HG03354 (cell line): ENCODE measurements around the gene CHST9.

Source experiments
- ATAC-seq: cut with Tn5 transposase; IDR thresholded peaks from one replicate; pipeline ENCODE4 v1.9.1; 2021; ENCODE audit warnings: mild to moderate bottlenecking; ENCODE audit not compliant: unreplicated experiment, poor library complexity, severe bottlenecking

The CHST9 gene

DNA sequence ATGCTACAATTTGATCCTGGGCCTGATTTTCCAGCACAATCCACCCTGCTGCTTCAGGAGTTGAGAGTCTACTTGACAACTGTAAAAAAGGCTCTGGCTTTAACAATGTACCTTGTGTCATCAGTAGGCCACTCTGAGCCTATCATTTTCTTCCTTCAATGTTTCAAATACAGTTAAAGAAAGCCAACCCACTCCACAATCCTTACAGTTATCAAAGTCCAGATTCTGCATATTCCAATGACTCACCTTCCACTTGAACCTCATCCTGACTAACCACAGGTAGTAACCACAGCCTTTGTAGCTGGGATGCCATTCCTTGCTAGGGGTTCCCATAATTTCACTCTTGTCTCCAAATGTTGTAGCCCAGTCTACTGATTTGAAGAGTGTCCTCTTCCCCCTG, 284.1 kb downstream of the CHST9 start:
- ATAC-seq: no peak

DNA sequence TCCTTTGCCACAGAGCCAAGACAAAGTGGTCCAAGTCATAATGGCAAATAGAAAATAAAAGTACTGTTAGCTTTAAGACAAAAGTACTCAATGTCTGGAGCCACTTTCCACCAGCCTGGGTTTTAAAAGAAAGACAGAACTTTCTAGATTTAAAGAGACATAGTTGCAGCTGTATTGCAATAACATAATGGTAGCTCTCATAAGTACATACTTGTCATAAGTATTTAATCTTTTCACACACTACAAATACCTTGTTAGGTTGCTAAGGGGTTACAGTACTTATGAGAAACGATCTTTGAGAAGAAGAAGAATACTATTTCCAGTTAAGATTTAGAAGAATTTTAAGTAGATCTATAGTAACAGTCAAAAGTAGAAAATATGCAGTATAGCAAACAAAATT, 290.7 kb downstream of the CHST9 start:
- ATAC-seq: no peak

DNA sequence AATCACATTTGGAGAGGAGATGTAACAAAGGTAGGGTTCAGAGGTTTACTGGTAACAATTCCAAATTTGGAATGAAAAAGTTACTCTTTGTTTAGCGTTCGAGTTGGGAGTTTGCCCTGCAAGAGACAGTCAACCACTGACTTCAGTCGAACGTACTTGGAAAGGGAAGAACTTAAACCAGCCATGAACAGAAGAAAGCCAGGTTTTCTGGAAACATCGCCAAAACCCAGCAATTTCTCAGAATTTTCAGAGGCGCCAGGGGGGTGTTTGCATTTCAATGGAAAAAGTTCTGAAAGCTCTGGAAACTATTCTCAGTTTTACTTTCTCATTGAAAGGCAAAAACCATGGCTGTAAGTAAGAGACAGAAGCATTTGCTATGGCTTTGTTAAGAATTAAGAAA, 291.1 kb downstream of the CHST9 start:
- no peak for ATAC-seq

DNA sequence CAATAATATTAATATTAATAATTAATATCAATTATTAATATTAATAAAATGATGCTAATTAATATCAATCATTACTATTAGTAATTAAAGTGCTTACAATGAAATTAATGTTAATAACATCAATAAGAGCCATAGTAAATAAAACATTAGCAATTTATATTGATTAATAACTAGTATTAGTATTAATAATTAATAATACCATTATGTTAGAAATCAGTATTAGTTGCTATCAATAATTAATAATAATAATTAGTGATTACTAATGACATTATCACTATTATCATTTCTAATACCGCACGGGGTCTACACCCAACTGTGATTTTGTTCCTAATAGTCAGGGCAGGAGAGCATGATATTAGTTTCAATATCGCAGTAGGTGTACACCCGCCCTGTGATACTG, 296.8 kb downstream of the CHST9 start:
- no peak for ATAC-seq

DNA sequence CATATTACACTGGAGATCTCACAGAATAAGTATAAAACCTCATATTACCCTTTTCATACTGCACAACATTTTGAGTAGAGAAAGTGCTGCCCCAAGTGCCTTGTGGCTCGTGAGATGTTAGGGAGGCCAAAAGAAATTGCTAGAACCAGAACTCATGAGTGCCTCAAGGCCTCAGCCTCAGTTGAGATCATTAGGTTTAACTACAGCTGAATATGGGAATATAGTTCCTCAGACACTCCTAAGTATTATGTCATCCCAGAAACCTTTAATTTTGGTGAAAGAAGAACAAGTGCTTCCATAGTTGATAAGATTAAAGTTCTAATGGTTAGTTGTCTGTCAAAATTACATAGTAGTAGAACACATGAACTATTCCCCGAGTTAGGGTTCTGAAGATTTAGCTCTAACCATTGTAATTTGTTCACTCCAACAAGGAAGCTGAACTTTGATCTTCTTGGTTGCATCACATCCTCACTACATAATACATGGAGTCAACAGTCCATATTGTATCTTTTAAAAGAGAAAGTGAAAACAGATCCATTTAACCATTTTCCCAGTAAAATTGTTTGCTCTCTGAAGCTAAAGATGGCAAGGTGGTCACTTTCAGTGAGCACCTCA, 310.0 kb downstream of the CHST9 start:
- no peak for ATAC-seq

DNA sequence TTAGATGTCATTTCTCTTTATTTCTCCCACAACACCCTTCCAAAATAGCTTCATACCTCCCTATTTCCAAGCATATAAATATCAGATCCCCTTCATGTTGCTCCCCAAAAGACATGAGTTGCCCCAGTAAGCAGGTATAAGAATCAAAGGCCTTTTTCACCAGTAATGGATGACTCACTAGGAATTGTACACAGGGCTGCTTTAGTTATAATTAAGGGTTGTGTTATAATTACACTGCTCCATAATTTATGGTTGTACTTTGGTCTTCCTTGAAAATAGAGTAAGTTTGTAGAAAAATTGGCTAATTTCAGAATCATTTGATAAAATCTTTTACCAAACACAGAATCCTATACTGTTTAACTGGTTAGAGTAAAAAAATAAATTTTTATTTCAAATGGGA, 310.8 kb downstream of the CHST9 start:
- ATAC-seq: no peak

DNA sequence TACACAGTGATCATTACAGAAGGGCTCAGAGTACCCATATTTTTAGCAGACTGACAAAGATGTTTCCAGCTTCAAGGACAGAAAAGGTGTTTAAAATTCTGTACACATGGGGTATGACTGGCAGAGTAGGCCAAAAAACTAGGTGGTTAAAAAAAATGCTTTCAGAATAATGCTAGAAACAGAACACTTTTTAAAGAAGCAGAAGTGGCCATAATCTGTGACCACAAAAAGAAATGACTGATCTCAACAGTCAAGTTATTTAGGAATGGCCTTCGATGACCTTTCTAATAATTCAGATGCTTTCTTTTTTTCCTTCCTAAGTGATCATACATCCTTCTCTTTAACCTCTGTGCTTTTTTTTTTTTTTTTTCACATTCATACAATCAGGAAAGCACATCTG, 315.5 kb downstream of the CHST9 start:
- no peak for ATAC-seq

DNA sequence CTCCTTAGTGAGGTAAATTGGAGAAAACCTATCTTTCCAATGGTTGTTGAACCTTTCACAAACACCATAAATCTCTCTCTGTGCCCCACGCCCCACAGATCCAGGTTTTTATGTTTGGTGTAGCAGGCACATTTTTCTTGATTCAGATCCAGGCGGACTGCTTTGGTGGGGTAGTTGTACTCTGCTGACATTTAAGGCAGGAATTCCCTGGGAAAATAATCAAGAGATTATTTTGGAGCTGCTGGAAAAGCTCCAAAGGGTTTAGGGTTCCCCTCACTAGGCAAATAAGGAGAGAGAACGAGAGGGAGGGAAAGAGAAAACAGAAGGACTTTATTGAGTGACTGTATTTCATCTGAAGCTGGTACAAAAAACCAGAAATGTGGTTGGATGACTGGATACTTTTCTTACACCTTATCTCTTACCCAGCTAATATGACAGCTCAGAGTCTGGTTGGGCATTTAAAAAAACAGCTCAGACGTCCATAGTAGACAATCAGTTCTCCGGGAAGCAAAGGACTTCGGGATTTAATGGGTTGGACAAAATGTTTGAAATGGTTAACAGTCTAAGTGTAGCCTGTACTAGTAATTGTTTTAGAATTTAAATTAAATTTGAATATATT, 316.0 kb downstream of the CHST9 start:
- no peak for ATAC-seq

DNA sequence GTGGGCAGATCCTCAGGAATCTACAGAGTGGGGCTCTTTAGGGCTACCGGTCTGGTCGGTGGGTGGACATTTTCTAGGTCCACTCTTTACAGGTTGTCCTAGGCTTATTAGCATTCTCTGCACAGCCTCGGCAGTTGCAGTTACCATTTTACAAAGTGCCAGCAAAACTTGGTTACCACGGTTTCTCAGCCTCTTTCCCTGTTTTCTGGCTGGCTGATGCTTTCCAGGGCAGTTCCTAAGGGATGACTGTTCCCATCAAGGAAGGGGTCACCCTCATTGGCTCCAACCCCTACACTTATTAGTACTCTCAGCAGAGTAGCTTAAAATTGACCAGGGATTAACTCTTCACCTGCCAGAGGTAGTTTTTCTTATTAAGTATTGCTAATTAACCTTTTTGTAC, 317.6 kb downstream of the CHST9 start:
- ATAC-seq: no peak

DNA sequence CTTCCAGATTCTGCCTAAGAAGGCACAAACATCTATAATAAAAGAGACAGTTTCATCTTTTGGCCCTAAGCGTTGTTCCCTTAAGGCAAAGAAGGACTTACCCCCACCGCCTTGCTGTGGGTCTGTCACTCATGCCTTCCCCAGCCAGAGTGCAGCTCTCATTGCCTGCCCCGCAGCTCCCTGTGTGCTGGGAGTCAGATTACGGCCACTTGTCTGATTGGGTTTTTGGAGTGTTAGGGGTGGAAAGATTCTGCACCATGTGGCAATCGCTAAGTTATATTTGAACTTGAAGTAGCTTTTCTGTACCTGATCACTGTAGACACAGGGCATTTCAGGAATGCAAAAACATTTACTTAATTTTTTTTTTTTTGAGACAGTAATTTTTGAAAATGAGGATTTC, 319.6 kb downstream of the CHST9 start, which contains the start of gene AQP4:
AQP4 (minus strand) TSS at position 151 of the 400 bp plus-strand sequence; CDS start at position 133, 18 bp downstream.
- no peak for ATAC-seq

DNA sequence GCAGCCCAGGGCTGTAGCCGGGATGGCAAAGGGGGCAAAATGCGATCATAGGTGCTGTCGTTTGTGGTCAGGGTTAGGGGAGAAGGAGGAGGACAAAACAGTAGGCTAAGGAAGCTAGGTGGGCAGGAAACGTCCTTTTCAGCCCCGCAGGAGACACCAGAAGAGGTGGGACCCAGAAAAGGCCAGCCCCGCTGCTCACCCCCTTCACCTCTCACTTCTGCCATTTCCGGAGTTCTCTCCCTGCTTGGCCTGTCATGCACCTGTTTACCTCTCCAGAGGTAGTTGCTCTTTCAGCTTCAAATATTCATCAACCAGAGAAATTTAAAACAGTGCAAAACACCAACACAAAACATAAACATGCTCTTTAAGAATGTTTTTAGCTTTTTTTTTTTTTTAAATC, 320.4 kb downstream of the CHST9 start:
- ATAC-seq: peak; percentile 49

DNA sequence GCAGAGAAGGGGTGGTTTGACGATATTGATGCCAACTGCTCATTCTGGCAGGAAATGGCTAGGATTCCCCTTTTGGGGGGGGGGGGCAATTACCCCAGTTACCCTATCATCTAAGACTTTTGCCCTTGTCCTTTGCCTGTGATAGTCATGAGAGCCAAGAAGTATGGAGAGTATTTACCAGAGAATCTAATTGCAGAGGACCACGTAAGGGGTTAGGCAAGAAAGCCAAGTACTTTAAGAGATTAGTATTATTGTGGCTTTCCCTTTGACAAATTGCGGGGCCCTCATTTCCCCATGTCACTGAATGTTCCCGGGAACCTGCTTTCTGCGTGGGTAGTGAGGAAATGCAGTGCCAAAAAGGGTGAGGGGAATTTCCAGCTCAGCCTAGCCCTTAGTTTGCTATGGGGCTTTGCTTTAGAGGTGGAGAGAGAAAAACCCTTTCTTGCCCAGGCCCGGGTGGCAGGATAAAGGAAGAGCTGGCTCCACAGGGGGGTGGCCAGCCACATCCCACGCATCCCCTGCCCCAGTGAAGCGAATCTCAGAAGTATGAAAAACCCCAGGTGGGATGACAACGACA, 321.1 kb downstream of the CHST9 start:
- ATAC-seq: no peak

DNA sequence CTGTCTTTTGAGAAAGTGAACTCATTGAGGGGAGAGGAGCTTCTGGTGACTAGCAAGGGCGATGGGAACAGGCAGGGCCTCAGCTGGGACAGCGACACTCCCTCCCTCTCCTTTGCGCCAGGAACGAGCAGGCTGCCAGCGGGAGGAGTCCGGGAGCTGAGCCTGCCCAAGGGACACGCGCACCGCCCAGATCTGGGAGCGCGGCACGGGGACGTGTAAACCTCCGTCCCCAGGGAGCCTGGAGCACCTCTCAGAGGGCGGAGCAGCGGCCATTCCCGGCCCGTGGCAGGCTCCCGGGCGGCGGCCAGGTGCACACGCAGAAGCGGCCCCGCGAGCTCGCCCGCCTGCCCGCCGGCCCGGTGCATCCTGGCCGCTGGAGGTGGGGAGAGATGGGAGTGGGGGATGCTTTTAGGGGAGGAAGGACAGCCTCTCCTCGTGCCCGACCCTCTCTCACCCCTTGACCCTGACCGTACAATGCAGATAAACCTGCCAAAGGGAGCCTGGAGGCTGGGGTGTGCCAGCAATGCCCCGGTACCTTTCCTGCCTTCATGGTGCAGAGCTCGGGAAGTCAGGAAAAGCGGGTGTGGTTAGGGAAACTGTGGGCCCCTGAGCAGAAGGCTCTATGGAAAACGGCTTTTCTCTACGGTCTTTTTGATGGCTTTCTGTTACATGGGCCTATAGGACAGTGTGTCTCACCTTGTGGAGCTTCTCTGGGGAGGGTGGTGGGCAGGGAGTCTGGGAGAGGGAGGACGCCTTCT, 321.8 kb downstream of the CHST9 start:
- no peak for ATAC-seq

DNA sequence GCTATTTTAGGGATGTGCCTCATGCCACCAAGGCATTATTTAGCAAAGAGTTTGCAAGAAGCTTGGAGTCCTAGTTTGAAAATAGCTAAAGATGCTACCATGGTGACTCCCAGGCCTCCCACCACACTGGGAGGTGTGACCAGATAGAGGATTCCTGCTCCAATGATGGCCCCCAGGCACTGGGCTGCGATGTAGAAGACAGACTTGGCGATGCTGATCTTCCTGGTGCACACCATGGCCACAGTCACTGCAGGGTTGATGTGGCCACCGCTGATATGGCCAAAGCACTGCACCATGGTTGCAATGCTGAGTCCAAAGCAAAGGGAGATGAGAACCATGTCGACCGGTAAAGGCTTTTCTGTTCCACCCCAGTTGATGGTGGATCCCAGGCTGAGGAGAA, 323.0 kb downstream of the CHST9 start:
- no peak for ATAC-seq
